GOT3 (cell line): Measurements from ENCODE around the gene FHOD3.

Source experiments
- DNase-seq: peaks from one replicate; lab custom pipeline; 2025; ENCODE audit warnings: mixed read lengths; lab: John Stamatoyannopoulos, UW

The FHOD3 gene

DNA sequence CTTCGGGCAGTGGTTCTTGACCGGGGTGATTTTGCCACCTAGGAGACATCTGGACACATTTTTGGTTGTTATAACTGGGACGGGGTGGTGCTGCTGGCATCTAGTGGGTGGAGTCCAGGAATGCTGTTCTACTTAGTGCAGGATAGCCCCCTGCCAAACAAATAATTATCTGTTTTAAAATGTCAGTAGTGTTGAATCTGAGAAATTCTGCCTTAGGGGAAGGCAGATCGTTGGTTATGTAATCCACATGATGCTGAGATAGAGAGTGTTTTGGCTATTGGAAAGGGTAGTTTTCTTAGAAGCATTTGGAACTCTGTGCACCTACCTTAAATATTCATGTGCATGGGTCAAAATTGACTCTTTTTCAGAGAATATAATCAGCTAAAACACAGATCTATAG lies 332.3 kb downstream of the FHOD3 start:
- no peak for DNase-seq

DNA sequence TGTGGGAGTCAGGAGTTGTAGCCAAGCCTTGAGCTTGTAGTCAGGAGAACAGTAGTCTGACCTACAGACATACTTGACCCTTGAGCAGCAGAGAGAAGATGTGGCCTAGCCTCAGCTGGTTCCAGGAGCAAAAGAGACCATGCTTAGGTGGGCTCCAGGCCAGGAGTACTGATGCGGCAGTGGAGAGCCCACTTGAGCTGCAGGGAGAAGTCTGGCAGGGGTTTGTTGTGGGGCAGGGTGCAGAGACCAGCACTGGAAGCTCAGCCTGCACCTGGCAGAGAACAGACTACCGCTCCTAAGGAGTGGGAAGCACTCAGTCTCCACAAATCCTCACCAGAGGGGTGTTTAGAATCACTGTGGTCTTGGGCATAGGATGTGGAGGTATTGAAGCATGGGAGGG lies 333.4 kb downstream of the FHOD3 start:
- no peak for DNase-seq

DNA sequence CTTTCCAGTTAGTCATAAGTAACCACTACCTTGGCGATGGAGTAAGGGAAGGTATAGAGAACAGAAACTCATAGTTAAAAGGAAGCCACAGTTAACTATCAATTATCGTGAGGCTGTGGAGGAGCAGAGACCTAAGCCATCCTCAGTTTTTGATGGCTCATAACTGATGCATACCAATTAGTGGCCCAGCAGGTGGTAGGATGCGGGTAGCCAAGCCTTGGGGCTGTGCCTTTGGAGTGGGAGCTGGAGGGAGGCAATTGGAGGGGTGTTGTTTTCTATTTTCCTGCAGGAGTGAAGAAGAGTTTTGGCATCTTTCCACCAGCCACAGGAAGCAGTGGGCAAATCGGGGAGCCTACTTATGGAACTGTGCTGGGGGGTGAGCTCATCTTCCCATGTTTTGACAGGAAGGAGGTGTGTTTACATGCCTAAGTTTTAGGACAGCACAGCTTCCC lies 336.5 kb downstream of the FHOD3 start:
- no peak for DNase-seq

DNA sequence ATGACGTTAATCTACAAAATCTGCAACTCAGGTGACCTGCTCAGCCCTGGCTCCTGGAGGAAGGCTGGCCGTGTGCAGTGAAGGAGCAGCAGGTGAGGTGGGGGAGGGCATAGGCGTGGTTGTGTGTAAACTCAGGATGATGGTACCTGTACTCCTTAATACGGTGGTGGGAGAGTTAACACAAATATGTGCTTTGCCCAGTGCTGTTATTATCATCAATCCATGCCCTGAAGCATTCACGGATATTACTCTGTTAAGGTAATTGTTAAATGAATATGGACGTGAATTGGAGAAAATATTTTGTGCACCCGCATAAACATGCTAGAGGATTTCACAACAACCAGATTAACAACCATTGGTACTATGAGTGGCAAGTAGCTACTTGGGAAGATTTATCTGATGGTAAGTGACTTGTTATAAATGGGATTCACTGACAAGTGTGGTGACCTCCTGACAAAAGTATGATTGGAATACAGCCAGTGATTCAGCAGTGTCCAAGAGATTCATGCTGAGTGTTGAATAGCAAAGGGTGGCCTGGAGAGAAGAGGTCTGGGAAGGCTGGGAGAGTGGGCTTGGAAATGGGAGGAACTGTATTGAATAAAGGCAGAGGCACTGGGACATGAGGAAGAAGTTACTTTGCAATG lies 337.2 kb downstream of the FHOD3 start:
- DNase-seq: no peak

DNA sequence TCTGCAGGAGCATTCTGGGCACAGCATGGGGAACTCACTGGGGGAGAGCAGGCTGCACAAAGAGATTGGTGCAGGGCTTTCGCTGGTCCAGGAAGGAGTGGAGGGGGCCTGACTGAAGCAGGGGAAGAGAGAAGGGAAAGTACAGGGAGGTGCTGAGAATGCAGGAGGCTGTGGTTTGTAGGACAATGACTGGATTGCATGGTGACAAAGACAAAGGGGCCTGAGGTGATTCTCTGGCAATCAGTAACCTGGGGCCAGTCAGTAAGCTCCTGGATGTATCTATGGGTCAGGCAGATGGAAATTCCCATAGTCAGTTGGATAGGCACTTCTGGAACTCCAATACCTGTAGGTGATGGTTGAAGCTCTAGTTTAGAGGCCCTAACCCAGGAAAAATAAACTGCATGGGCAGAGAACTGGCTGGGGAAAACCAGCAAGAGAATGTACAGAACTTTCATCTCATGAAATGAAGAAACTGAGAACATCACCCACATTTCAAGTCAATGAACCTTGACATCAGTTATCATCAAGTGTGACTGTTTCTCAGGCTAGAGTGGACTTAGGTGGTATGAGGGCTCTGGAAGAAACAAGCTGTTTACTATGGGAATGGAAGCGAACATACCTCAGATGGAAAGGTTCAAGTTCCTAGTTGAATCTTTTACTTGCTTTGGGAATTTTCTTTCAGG lies 338.0 kb downstream of the FHOD3 start:
- DNase-seq: no peak

DNA sequence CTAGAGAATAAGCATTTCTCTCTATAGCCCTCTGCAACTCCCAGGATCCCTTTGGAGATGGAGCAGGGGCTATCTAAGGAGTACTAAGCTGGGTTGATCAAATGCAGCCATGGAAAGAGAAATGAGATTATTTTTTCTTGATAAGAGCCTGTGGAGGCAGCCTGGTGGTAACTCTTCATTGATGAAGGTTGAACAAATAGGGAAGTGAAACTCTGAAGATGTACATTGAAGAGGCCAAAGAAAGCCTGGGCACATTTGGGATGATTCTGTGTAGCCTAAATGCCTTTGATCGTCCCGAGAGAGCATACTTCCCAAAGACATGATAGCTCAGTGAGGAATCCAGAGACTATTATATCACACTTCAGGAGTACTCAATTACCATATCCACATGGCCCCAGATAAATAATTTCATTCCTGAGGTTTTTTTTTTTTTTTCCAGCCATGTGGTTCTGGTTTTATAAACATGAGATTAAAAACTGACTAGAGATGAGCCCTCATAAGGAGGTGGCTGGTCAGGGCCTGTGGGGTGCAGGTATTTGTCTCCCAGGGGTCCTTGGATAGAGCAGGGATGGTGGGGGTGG lies 338.8 kb downstream of the FHOD3 start:
- no peak for DNase-seq

DNA sequence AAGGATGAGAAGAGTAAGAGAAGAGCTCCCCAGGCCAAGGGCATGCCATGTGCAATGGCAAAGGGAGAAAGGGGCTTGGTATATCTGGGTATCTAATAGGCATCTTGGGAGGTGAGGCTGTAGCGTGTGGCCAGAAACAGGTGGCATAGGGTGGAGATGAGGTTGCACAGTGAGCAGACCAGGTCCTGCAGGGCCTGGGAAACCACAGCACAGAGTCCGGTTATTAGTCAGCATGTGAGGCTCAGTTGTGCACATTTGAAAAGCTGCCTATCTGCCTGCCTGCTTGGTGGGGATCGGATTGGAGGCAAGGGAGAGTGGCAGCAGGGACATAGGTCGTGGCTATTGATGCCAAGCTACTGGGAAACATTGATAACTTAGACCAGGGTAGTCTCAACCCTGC lies 340.7 kb downstream of the FHOD3 start:
- no peak for DNase-seq

DNA sequence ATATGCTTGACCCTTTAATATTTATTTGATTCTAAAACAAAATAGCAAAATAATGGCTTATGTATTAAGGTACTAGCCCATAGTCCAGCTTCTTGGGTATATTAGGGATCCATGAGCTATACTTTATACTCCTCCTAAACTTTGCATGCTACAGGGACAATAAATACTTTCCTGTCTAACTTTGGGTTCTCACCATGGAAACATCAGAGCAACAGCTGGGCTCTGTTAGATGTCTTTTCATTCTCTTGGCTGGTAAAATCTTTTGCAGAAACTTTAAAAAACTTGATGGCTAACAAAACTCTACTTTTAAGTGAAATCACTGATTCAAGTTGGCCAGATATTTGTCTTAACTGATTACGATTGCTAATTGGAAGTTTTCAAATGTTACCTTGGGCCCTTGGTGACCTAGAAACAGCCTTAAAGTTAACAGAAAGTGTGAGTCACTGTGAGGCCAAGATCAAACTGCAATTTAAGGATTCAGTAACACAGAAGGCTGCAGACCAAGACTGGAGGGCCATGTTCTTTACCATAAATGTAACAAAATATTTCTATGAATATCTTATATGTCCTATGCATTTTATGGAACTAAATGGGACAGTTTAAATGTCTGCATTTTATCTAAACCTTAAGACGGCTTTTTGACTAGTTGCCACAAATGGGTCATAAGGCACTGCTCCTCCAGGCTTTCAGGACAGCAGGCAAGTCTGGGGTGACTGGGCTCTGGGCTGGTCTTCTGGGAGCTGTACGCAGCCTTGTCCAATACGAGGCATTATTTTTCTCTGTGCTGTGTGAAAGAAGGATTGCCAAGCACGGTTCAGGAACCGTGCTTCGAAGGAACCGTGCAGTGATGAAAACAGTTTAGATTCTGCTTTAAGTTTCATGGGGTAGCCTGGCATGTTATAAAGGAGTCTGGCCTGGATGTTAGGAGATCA lies 342.8 kb downstream of the FHOD3 start:
- no peak for DNase-seq

DNA sequence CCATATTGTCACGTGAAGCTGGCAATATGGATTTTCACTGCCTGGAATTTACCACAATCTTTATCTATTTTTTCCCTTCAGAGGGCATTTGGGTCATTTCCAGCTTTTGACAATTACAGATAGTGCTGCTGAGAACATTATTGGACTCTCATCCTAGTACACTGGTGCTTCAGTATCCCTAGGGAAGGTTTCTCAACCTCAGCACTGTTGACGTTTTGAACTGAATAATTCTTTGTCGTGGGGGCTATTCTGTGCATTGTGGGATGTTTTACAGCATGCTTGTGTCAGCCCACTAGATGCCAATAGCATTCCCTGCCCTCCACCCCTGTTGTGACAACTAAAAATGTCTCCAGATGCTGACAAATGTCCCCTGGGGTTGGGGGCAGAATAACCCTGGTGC lies 345.5 kb downstream of the FHOD3 start:
- DNase-seq: no peak

DNA sequence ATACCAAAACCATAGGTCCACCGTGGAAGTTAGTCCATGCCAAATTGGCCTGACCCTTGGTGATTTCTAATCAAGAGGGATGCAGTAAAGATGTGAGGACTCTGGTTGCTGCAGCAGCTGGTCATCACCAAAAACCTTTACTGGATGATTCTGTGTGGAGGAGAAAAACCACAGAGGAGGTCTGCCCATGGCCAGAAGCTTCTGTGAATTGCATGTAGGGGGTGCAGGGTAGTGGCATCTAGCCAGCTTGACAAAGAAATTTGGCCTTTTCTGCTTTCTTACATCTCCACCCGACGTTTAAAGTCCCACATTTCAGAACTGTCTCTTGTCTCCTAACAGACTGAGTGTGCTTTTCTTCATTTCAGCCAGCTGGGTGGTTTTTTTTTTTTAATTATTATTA lies 351.3 kb downstream of the FHOD3 start:
- no peak for DNase-seq

DNA sequence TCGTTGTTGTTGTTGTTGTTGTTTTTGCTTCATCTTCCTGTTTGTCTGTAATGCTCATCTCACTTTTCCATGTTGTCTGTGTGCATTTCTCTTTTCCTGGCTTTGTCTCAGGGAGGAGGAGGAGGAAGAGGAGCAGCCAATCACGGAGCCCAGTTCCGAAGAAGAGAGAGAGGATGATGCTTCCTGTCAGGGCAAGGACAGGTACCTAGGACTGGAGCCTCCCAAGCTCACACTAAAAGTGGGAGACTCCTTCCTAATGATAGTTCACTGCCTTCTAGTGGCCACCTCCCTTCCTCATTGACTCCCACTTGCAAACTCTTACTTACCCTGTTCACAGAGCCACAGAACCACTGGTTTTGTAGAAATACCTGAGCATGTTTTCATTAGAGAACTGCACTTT lies 351.7 kb downstream of the FHOD3 start:
- DNase-seq: no peak

DNA sequence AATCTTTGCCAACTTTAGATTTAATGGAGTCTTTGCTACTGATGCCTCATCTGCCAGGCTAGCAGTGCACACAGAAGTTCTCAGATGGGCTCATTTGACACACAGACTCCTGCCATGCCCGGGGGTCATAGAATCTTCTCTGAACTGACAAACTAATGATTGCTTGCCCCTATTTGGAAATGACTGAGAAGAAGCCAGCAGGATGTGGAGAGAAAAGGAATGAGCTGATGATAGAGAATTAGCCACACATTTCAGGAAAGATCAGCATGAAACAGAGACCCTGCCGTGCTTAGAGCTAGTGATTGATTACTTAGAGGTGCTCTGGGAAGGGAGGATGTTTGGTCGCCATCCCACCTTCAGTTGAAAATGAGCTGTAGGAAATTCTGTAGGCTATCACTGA lies 352.8 kb downstream of the FHOD3 start:
- DNase-seq: no peak

DNA sequence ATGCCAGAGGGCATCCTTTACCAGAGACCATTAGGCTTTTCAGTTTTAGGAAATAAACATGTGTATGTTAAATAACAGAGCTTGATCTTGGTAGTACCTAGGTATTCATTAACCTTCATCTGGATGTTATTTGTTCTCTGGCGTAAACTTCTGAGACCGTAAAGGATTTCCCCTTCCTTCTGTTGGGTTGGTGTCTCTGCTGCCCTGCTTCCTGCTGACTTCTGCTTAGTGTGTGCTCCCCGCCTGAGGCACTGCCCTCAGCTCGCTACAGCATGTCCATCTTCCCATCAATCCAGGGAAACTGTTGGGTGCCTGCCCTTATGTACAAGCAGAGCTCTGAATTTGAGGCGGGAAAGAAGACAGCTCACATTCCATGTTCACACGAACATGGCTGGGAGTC lies 353.4 kb downstream of the FHOD3 start:
- no peak for DNase-seq

DNA sequence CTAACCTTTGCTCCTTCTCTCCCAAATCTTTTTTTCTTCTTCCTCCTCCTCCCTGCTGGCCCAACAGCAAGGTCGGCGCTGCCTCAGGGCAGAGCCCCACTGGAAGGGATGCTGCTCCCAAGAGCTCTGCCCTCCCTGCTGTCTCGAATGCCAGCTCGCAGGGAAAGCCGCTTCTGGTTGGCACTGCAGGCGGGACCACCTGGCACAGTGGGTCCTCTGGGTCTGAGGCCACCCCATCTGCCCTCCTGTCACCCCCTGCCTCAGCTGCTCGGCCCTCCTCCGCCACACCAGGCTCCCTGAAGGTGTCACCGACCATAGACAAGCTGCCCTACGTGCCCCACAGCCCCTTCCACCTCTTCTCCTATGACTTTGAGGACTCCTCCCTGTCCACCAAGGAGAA lies 355.0 kb downstream of the FHOD3 start:
- DNase-seq: no peak

DNA sequence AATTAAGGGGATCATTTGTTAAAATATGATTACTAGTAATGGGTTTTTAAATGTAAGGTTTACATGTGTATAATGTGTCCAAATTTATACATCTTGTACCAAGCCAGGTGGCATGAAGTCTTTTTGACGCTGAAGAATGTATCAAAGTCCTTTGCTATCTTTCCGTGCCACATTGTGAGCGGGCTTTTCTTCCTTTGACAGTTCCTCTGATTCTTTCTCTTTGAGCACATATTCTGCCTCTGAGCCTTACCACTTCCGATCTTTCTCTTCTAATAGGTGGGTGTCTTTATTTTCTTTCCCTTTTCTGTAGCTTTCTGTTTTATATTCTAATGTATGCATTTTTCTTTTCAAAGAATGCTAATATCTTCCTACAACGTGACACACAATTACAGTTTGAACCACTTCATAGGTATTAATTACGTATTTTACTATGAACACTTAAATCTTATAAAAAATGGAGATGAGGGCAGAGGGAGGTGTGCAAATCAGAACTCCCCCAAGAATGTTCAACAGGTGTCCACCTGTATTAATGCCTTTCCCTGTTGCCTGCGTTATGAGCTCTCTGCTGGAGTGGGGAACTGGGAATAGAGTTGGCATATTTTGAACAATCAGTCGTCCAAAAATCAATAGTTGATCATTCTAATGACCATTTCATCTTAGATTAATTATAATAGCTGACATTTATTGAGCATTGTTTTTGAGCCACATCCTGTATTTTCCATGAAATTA lies 355.8 kb downstream of the FHOD3 start:
- no peak for DNase-seq

DNA sequence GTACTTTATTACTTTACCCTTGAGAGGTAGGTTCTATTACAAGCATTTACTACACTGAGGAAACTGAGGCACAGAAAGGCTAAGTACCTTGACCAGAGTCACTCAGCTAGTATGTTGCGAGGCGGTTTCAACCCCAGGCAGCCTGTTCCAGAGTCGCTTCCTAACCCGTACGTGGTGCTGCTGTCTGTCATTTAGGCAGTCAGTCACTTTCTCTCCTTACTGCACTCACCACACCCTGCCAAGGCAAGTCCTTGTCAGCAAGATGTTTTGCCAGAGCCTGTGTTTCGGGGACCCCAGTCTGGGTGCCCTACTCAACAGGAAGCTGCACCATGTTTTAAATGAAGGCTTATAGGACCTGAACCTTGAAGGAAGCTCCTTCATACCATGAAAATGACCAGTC lies 356.4 kb downstream of the FHOD3 start:
- no peak for DNase-seq

DNA sequence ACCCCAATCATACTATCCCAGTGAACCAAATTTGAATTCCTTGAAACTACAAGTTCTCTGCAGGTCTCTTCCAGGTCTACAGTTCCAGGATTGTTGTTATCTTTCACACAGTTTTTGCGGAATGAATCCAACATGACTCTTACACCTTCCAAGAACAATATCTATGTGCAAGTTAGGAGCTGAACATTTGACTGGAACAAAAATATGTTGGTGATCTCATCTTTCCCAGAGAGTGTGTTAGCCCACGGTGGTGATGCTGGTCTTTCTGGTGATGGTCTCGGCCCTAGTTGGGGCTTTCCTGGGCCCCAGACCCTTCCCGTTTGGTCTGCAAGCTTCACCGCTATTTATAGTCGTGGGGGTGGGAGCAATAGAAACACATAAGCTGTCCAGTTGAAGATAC lies 357.6 kb downstream of the FHOD3 start:
- DNase-seq: no peak

DNA sequence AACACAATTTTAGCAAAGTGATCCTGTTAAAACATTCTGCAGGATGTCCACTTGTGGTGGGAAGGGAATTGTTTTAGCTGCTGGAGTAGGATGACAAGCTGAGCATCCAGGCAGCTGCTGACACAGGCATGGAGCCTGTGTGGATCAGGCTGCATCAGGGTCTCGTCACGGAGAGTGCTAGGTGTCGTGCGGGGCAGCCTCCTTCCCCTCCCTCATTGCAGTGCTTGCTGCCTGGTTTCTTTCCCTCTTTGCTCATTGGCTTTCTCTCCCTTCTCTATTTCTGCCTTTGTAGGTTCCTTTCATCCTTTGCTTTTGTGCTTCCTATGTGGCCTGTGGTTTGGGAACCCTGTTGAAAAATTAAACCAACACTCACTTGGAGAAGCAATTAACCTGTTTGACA lies 358.4 kb downstream of the FHOD3 start:
- DNase-seq: no peak

DNA sequence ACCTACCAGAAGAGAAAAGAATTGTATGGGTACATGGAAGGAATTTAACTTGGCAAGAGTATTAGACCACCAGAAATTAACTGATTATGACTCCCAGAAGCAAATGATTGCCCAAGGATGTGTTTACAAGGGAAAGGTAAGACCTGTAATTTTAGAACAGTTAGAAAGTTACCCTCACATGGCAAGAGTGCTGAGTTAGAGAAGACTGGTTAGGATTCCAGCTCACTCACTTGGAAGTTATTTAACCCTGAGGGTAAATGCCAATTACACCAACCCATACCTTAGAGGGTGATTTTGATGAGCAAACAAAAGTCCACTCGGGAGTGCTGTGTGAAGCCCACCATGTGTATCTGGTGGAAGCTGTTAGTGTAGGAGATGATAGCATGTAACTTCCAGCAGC lies 361.1 kb downstream of the FHOD3 start:
- no peak for DNase-seq

DNA sequence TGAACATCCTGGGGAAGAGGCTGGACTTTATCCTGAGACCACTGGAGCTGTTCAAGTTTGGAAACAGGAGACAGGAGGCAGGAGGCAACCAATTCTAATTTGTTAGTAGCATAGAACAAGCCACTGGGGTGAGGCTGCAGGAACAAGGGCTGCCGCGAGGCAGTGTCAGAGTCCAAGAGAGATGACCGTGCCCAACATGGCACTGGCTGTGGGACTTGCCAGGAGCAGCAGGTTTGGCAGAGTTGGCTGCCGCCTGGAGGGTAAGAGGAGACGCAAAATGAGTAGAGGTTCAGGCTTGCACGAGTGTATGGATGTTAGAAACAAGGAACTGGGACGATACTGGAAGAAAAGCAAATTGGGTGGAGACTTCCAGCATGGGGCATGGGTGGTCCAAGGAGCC lies 362.8 kb downstream of the FHOD3 start:
- DNase-seq: no peak

DNA sequence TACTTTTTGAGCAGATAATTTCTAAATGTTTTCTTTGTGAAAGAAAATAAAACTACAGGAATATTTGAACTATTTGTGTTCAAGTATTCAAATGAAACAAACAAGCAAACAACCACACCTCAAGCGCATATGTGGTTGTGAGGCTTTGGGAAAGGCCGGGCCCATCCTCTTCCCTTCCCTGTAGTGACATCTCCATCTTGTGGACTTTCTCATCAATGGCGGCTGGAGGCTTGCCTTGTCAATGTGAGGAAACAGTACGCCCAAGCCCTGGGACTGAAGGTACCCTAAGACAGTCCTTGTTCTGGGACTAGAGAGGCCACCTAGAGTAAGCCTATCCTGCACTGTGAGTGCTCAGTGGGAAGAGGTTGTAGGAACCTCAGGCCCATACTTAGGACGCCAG lies 364.5 kb downstream of the FHOD3 start:
- no peak for DNase-seq

DNA sequence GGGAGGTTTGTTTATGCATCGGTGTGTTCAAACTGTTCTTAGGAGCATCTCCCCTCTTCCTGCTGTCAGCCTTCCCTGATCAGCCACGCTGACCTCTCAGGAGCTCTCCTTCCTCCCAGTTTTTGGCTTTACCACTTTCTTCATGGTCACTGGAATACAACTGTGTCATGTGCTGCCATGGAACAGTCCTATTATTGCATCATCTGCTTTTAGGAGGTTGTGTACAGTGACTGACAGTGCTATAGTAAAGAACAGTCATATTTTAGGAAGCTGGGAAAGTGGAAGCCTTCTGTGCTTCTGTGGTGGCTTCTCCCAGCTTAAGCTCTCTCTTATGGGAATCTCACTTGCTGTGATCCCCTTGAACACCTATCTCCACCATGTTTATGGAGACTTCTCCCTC lies 365.8 kb downstream of the FHOD3 start:
- DNase-seq: no peak
